HCT116 (cell line): ENCODE measurements around the gene THSD7A. TPM values are rescaled to one million over a fixed set of nuclear protein-coding genes. Genes with fewer than 3 reads are reported as not detected.

Source experiments
- ATAC-seq: fragments of 200-7000 bp; cut with Tn5 transposase; 2 replicates; pipeline ENCODE4 v1.9.1; 2020; ENCODE audit warnings: mild to moderate bottlenecking, moderate library complexity
- BruUV-seq: library from RNA; stranded (reverse); fragments of 400-500 nt; replicated peaks from 2 replicates; lab custom pipeline; 2021; lab: Mats Ljungman, UMichigan
- CTCF ChIA-PET: fragments of 300-600 bp; sonication (Branson Sonifier 250); formaldehyde crosslinking; loops from one replicate; lab custom pipeline; 2021; ENCODE audit warnings: antibody characterized with exemption; lab: Charles Lee
- POLR2A ChIA-PET: fragments of 300-600, 350-600 bp; sonication (Branson Sonifier 250); formaldehyde crosslinking; loops from one replicate; lab custom pipeline; 2021; ENCODE audit warnings: antibody characterized with exemption; lab: Charles Lee
- RAD21 ChIA-PET, 2 experiments: fragments of 300-600 bp; sonication (Branson Sonifier 250); formaldehyde crosslinking; loops; one replicate each; lab custom pipeline; 2023; ENCODE audit warnings: low total read pairs in 2 of 2; ENCODE audit not compliant: uncharacterized antibody in 2 of 2, unreplicated experiment in 2 of 2, low non-redundant PET in 1 of 2; lab: Charles Lee
- DNase-seq: peaks from one replicate; pipeline ENCODE4 v3.0.0-alpha.2; 2010; ENCODE audit warnings: low read depth, low spot score
- H2AFZ ChIP-seq: fragments of 200-600 bp; shearing (Covaris generic), sonication (generic); 2 replicates; pipeline ENCODE4 v1.6.1; 2017; ENCODE audit warnings: low read depth, mixed run types, mixed read lengths, antibody characterized with exemption, low read length; ENCODE audit not compliant: poor library complexity, severe bottlenecking
- H3K27ac ChIP-seq: 2 replicates; pipeline ENCODE4 v1.5.1; 2012; ENCODE audit warnings: low read depth, low read length
- H3K27me3 ChIP-seq: fragments of 200-600 bp; sonication (generic); 2 replicates; pipeline ENCODE4 v1.6.1; 2016; ENCODE audit warnings: mixed run types, low read length, mixed read lengths; ENCODE audit not compliant: insufficient read depth
- H3K36me3 ChIP-seq, 2 experiments: fragments of 200-500 bp in 1 of 2; fragments of 200-600 bp in 1 of 2; sonication (Bioruptor generic) in 1 of 2; sonication (generic) in 1 of 2; 2 replicates each; pipeline versions ENCODE4 v1.5.1 to v1.6.1; 2014 to 2016; ENCODE audit warnings: low read length in 2 of 2, inconsistent platforms in 1 of 2, mixed read lengths in 1 of 2, mixed run types in 1 of 2; ENCODE audit not compliant: insufficient read depth in 2 of 2, control insufficient read depth in 1 of 2
- H3K4me1 ChIP-seq, 2 experiments: fragments of 200-600 bp in 1 of 2; sonication (generic) in 1 of 2; 2 replicates each; pipeline versions ENCODE4 v1.5.1 to v1.6.1; 2012 to 2017; ENCODE audit warnings: low read length in 2 of 2, inconsistent platforms in 1 of 2, mild to moderate bottlenecking in 1 of 2, mixed read lengths in 1 of 2, mixed run types in 1 of 2, moderate library complexity in 1 of 2; ENCODE audit not compliant: insufficient read depth in 2 of 2, control insufficient read depth in 1 of 2
- H3K4me2 ChIP-seq: fragments of 200-600 bp; sonication (generic); 2 replicates; pipeline ENCODE4 v1.6.1; 2017; ENCODE audit warnings: mixed run types, low read length, mixed read lengths
- H3K4me3 ChIP-seq, 2 experiments: fragments of 200-600 bp in 1 of 2; sonication (generic) in 1 of 2; replicated peaks in 1 of 2; 2 replicates each; pipeline ENCODE4 v1.5.1; 2011 to 2016; ENCODE audit warnings: low read length in 2 of 2, control low read depth in 1 of 2, low read depth in 1 of 2, mild to moderate bottlenecking in 1 of 2, mixed read lengths in 1 of 2, mixed run types in 1 of 2
- H3K79me2 ChIP-seq: fragments of 200-600 bp; sonication (generic); 2 replicates; pipeline ENCODE4 v1.6.1; 2017; ENCODE audit warnings: mild to moderate bottlenecking, mixed run types, low read length, moderate library complexity, mixed read lengths; ENCODE audit not compliant: insufficient read depth
- H3K9ac ChIP-seq: fragments of 200-600 bp; sonication (generic); 2 replicates; pipeline ENCODE4 v1.6.1; 2016; ENCODE audit warnings: low read length, mixed read lengths
- H3K9me2 ChIP-seq: fragments of 200-600 bp; sonication (generic), shearing (Covaris generic); 2 replicates; pipeline ENCODE4 v1.6.1; 2017; ENCODE audit warnings: mixed run types, mild to moderate bottlenecking, moderate library complexity; ENCODE audit not compliant: insufficient read depth
- H3K9me3 ChIP-seq, 2 experiments: fragments of 200-500 bp in 1 of 2; fragments of 200-600 bp in 1 of 2; sonication (Bioruptor generic) in 1 of 2; sonication (generic) in 1 of 2; 2 replicates each; pipeline ENCODE4 v1.6.1; 2014 to 2017; ENCODE audit warnings: low read length in 2 of 2, mixed read lengths in 2 of 2, inconsistent platforms in 1 of 2, low read depth in 1 of 2, mild to moderate bottlenecking in 1 of 2, mixed run types in 1 of 2, moderate library complexity in 1 of 2; ENCODE audit not compliant: control insufficient read depth in 1 of 2, insufficient read depth in 1 of 2
- H4K20me1 ChIP-seq: fragments of 200-600 bp; sonication (generic), shearing (Covaris generic); 2 replicates; pipeline ENCODE4 v1.6.1; 2017; ENCODE audit warnings: mixed run types, mild to moderate bottlenecking, moderate library complexity; ENCODE audit not compliant: insufficient read depth
- CEBPB ChIP-seq: IDR thresholded peaks from 2 replicates; pipeline ENCODE4 v1.6.1; 2012; ENCODE audit warnings: low read depth
- CTCF ChIP-seq, 3 experiments: fragments of 200-600 bp in 1 of 3; sonication (generic) in 1 of 3; IDR thresholded peaks in 2 of 3; conservative IDR thresholded peaks in 1 of 3; 2 replicates each; pipeline ENCODE4 v1.5.1; 2012 to 2017; ENCODE audit warnings: low read depth in 2 of 3, low read length in 2 of 3, antibody characterized with exemption in 1 of 3, borderline replicate concordance in 1 of 3, control low read depth in 1 of 3, mild to moderate bottlenecking in 1 of 3, mixed read lengths in 1 of 3, mixed run types in 1 of 3, moderate library complexity in 1 of 3; ENCODE audit not compliant: insufficient read depth in 1 of 3
- POLR2A ChIP-seq: IDR thresholded peaks from 2 replicates; pipeline ENCODE4 v1.7.0; 2011; ENCODE audit warnings: borderline replicate concordance; ENCODE audit not compliant: insufficient read depth, insufficient read length; ENCODE audit errors: extremely low read depth
- SIN3A ChIP-seq: IDR thresholded peaks from 2 replicates; pipeline ENCODE4 v1.6.1; 2012; ENCODE audit warnings: low read depth
- SRF ChIP-seq: IDR thresholded peaks from 2 replicates; pipeline ENCODE4 v1.6.1; 2012; ENCODE audit warnings: low read depth
- ZBTB33 ChIP-seq: IDR thresholded peaks from 2 replicates; pipeline ENCODE4 v1.6.1; 2011; ENCODE audit warnings: mild to moderate bottlenecking, low read length, moderate library complexity; ENCODE audit not compliant: insufficient replicate concordance; ENCODE audit errors: extremely low read depth
- ZFX ChIP-seq: fragments of 450-650 bp; IDR thresholded peaks from 2 replicates; pipeline ENCODE4 v1.6.1; 2017
- intact Hi-C: fragments of 100-400 bp; cut with micrococcal nuclease; formaldehyde crosslinking; loops from 2 replicates; pipeline ENCODE4 v1.10.0; 2022
- total RNA-seq: library from RNA; stranded (reverse); gene quantifications from one replicate; pipeline ENCODE4 v1.2.1, GENCODE V29; 2021; ENCODE audit not compliant: unreplicated experiment

Gene THSD7A
- total RNA-seq, 1 experiment from 2014 or later, result 0.05 TPM

GRCh38 chr7:11473220-11473619 is 358.8 kb downstream of the THSD7A start:
- Histone ChIP-seq H3K4me2 (no peak overlapping the region), H3K4me1 (no peaks in the 10 kb centered on the region), H4K20me1 (no peaks in the 10 kb centered on the region), H3K4me3 (no peak overlapping the region), H3K9me2 (no peaks in the 10 kb centered on the region), H3K9ac (no peak overlapping the region), H3K36me3 (no peaks in the 10 kb centered on the region), H3K79me2 (no peaks in the 10 kb centered on the region), H3K27me3 (no peaks in the 10 kb centered on the region), H3K27ac (no peak overlapping the region), H2AFZ (no peak overlapping the region), H3K9me3 (no peaks in the 10 kb centered on the region)
- TF ChIP-seq POLR2A (no peak), ZBTB33 (no peak), CTCF (IDR thresholded peaks at IDR 0.05 in 2 of 3, conservative IDR thresholded peaks at IDR 0.05 in 1 of 3; ENCODE audit: borderline replicate concordance in 1 of 3, insufficient read depth in 1 of 3, low read depth in 2 of 3, low read length in 2 of 3) (no peak), SRF (no peak), CEBPB (no peak), SIN3A (no peak), ZFX (no peak)
- ChIA-PET POLR2A (no interaction called here), RAD21 (no interaction called here), CTCF (no interaction called here)
- BruUV-seq, result no TSS peak
- no peak for ATAC-seq
- DNase-seq, result no peak
- intact Hi-C loops, result no loop called here
